Measurements from ENCODE around the gene DCAF7.

The DCAF7 gene

GRCh38 chr17:63589646-63590045, 39.4 kb downstream of the DCAF7 start:
- no peak for DNase-seq (ENCODE audit: low read depth in 1 of 2, low spot score in 1 of 2)
- TF ChIP-seq JUND (IDR thresholded peaks at IDR 0.05; ENCODE audit: low read depth): no peak
- in situ Hi-C loops (cut with HindIII; ENCODE audit: low pct_unique_long_range_greater_than_20kb, low sequenced_read_pairs): no loop called here

- no peak for TF ChIP-seq JUND (IDR thresholded peaks at IDR 0.05; ENCODE audit: low read depth)
- DNase-seq (ENCODE audit: low read depth in 1 of 2, low spot score in 1 of 2): no peak
- in situ Hi-C loops (cut with HindIII; ENCODE audit: low pct_unique_long_range_greater_than_20kb, low sequenced_read_pairs): no loop called here
Observed at GRCh38 chr17:63592797-63593196, 42.5 kb downstream of the DCAF7 start.

GRCh38 chr17:63595132-63595531, 44.9 kb downstream of the DCAF7 start:
- no peak for TF ChIP-seq JUND (IDR thresholded peaks at IDR 0.05; ENCODE audit: low read depth)
- no peak for DNase-seq (ENCODE audit: low read depth in 1 of 2, low spot score in 1 of 2)
- in situ Hi-C loops (cut with HindIII; ENCODE audit: low pct_unique_long_range_greater_than_20kb, low sequenced_read_pairs): no loop called here

- no peak for TF ChIP-seq JUND (IDR thresholded peaks at IDR 0.05; ENCODE audit: low read depth)
- in situ Hi-C loops (cut with HindIII; ENCODE audit: low pct_unique_long_range_greater_than_20kb, low sequenced_read_pairs): no loop called here
- DNase-seq (ENCODE audit: low read depth in 1 of 2, low spot score in 1 of 2): no peak
Observed at GRCh38 chr17:63596856-63597586, 46.7 kb downstream of the DCAF7 start.

- DNase-seq (ENCODE audit: low read depth in 1 of 2, low spot score in 1 of 2): no peak
- TF ChIP-seq JUND (IDR thresholded peaks at IDR 0.05; ENCODE audit: low read depth): no peak
- in situ Hi-C loops (cut with HindIII; ENCODE audit: low pct_unique_long_range_greater_than_20kb, low sequenced_read_pairs): no loop called here
Observed at GRCh38 chr17:63598281-63598680, 48.0 kb downstream of the DCAF7 start.

GRCh38 chr17:63600569-63601438, 50.5 kb downstream of the DCAF7 start, which contains the start of gene TACO1:
TSS of gene TACO1 (plus strand) at chr17:63600895. CDS start at chr17:63601084, 189 bp downstream.
- no peak for TF ChIP-seq JUND (IDR thresholded peaks at IDR 0.05; ENCODE audit: low read depth)
- DNase-seq (ENCODE audit: low read depth in 1 of 2, low spot score in 1 of 2): peak; percentile 76 to 93
- in situ Hi-C loops (cut with HindIII; ENCODE audit: low pct_unique_long_range_greater_than_20kb, low sequenced_read_pairs): no loop called here

- no peak for TF ChIP-seq JUND (IDR thresholded peaks at IDR 0.05; ENCODE audit: low read depth)
- in situ Hi-C loops (cut with HindIII; ENCODE audit: low pct_unique_long_range_greater_than_20kb, low sequenced_read_pairs): no loop called here
Observed at GRCh38 chr17:63601439-63602371, 51.4 kb downstream of the DCAF7 start.

GRCh38 chr17:63609816-63610573, 59.7 kb downstream of the DCAF7 start:
- no peak for TF ChIP-seq JUND (IDR thresholded peaks at IDR 0.05; ENCODE audit: low read depth)
- no peak for DNase-seq (ENCODE audit: low read depth in 1 of 2, low spot score in 1 of 2)
- in situ Hi-C loops (cut with HindIII; ENCODE audit: low pct_unique_long_range_greater_than_20kb, low sequenced_read_pairs): no loop called here

More at GRCh38 chr17:63601439-63602371, 51.4 kb downstream of the DCAF7 start:
- no peak for DNase-seq (ENCODE audit: low read depth in 1 of 2, low spot score in 1 of 2)

- in situ Hi-C loops (cut with HindIII; ENCODE audit: low pct_unique_long_range_greater_than_20kb, low sequenced_read_pairs): no loop called here
- DNase-seq (ENCODE audit: low read depth in 1 of 2, low spot score in 1 of 2): no peak
- TF ChIP-seq JUND (IDR thresholded peaks at IDR 0.05; ENCODE audit: low read depth): no peak
Observed at GRCh38 chr17:63610854-63611253, 60.6 kb downstream of the DCAF7 start.

- no peak for DNase-seq (ENCODE audit: low read depth in 1 of 2, low spot score in 1 of 2)
- TF ChIP-seq JUND (IDR thresholded peaks at IDR 0.05; ENCODE audit: low read depth): no peak
- in situ Hi-C loops (cut with HindIII; ENCODE audit: low pct_unique_long_range_greater_than_20kb, low sequenced_read_pairs): no loop called here
Observed at GRCh38 chr17:63611354-63611753, 61.1 kb downstream of the DCAF7 start.

- DNase-seq (ENCODE audit: low read depth in 1 of 2, low spot score in 1 of 2): no peak
- in situ Hi-C loops (cut with HindIII; ENCODE audit: low pct_unique_long_range_greater_than_20kb, low sequenced_read_pairs): no loop called here
- no peak for TF ChIP-seq JUND (IDR thresholded peaks at IDR 0.05; ENCODE audit: low read depth)
Observed at GRCh38 chr17:63613663-63614062, 63.4 kb downstream of the DCAF7 start.
